Muscle layer of duodenum (tissue), 2 donors: ENCODE results near the gene GNPNAT1.
A peak's percentile ranks its signal among the peaks of the same experiment; 100 is the strongest.

Source experiments
- H3K27ac ChIP-seq: one replicate; pipeline ENCODE4 v1.7.0; 2013; ENCODE audit warnings: mild to moderate bottlenecking, low read length
- H3K27me3 ChIP-seq: one replicate; pipeline ENCODE4 v1.7.0; 2013; ENCODE audit warnings: low read depth, mild to moderate bottlenecking, control low read depth, low read length
- H3K36me3 ChIP-seq, 2 donors: one replicate each; pipeline ENCODE4 v1.7.0; 2013; ENCODE audit warnings: low read length in 2 of 2, control low read depth in 1 of 2, mild to moderate bottlenecking in 1 of 2; ENCODE audit not compliant: insufficient read depth in 2 of 2, control insufficient read depth in 1 of 2
- H3K4me1 ChIP-seq, 2 donors: one replicate each; pipeline ENCODE4 v1.7.0; 2013; ENCODE audit warnings: low read length in 2 of 2, mild to moderate bottlenecking in 2 of 2, control low read depth in 1 of 2, moderate library complexity in 1 of 2; ENCODE audit not compliant: insufficient read depth in 2 of 2, control insufficient read depth in 1 of 2
- H3K4me3 ChIP-seq, 2 donors: one replicate each; pipeline ENCODE4 v1.7.0; 2013; ENCODE audit warnings: low read length in 2 of 2, low read depth in 1 of 2, mild to moderate bottlenecking in 1 of 2
- H3K9me3 ChIP-seq, 2 donors: one replicate each; pipeline ENCODE4 v1.7.0; 2013; ENCODE audit warnings: low read length in 2 of 2, control low read depth in 1 of 2, mild to moderate bottlenecking in 1 of 2; ENCODE audit not compliant: control insufficient read depth in 1 of 2
- donor health status: healthy.

GNPNAT1 gene

DNA sequence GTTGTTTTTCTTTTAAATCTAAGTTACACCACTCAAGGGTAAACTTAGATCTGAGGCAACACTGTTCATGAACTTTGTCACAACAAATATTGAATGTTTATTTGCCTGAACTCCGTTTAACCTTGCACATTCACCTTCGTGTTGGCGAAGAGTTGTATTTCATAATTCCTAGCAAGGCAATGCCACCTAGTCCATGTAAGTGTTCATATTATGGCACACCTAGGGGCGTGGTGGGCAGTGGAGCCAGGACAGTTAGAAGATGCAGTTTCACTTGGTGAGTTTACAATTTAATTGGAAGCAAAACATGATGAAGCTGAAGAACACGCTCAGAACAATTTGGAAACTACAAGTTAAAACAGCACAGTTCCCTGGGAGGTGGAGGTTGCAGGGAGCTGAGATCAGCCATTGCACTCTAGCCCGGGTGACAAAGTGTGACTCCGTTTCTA, 30.4 kb upstream of the GNPNAT1 start:
- Histone ChIP-seq H3K27me3 (no peaks in the 10 kb centered on the region), H3K36me3 (no peaks in the 10 kb centered on the region), H3K4me1 (no peaks in the 10 kb centered on the region), H3K9me3 (no peaks in the 10 kb centered on the region), H3K27ac (no peak overlapping the region), H3K4me3 (no peak overlapping the region)

- Histone ChIP-seq H3K4me1 (no peaks in the 10 kb centered on the region), H3K27ac (no peak overlapping the region), H3K27me3 (no peaks in the 10 kb centered on the region), H3K9me3 (no peaks in the 10 kb centered on the region), H3K36me3 (no peaks in the 10 kb centered on the region), H3K4me3 (no peak overlapping the region)
Observed at GRCh38 chr14:52808101-52808500, 16.7 kb upstream of the GNPNAT1 start.

DNA sequence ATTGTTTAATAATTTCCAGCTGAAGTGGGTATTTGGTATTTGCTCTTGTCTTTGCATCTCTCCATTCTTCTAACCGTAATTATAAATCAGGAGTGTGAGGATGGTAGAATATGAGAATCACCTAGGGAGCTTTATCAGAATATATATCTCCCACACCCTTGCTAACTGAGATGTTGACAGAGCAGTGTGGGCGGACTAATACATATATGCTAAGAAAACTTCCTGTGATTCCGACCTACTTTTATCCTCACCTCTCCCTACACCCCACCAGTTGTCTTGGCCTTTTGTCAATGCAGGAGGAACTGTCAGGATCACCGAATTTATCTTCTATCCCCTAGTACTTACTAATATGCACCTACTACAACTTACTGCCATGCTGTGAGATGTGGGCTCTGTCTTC, 14.7 kb upstream of the GNPNAT1 start:
- Histone ChIP-seq H3K4me3 (no peak overlapping the region), H3K27ac (no peak overlapping the region), H3K36me3 (peaks cover 0 to 13% of the 10 kb centered on the region in 2 donors), H3K9me3 (no peaks in the 10 kb centered on the region), H3K27me3 (no peaks in the 10 kb centered on the region), H3K4me1 (peaks cover 0 to 3% of the 10 kb centered on the region in 2 donors)

- Histone ChIP-seq H3K9me3 (no peaks in the 10 kb centered on the region), H3K27me3 (no peaks in the 10 kb centered on the region), H3K4me1 (peaks cover 0 to 4% of the 10 kb centered on the region in 2 donors), H3K4me3 (no peak overlapping the region), H3K36me3 (peaks cover 0 to 16% of the 10 kb centered on the region in 2 donors), H3K27ac (no peak overlapping the region)
Observed at GRCh38 chr14:52802597-52802996, 11.2 kb upstream of the GNPNAT1 start.

DNA sequence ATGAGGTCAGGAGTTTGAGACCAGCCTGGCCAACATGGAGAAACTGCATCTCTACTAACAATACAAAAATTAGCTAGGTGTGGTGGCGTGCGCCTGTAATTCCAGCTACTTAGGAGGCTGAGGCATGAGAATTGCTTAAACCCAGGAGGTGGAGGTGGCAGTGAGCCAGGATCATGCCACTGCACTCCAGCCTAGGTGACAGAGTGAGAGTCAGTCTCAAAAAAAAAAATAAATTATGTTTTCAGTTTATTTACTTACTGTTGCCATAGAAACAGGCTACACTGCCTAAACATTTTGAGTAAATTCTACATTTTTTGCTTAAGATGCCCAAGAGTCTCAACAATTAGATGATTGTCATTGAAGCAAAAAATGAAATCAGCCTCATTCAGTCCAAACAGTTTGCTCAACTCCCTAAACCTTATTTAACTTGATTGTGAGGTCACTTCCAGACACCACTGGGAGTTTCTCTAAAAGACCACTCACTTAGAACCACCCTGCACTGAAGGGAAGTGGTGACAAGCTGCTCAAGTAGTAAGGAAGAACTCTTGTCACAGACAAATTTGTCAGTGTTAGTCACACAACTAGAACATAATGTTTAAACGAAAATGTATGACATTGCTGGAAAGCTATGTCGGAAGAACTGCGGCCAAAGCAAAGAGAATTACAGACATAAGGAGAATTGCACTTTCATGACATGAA, 9.8 kb upstream of the GNPNAT1 start:
- Histone ChIP-seq H3K9me3 (no peaks in the 10 kb centered on the region), H3K27me3 (no peaks in the 10 kb centered on the region), H3K27ac (peak overlapping the region; percentile 3), H3K4me3 (no peak overlapping the region), H3K4me1 (peaks cover 0 to 4% of the 10 kb centered on the region in 2 donors), H3K36me3 (peaks cover 0 to 16% of the 10 kb centered on the region in 2 donors)

GRCh38 chr14:52798826-52799225, 7.4 kb upstream of the GNPNAT1 start:
- peaks cover 0 to 16% of the 10 kb centered on the region in 2 donors for H3K36me3 ChIP-seq
- no peak overlapping the region for H3K4me3 ChIP-seq
- peaks cover 0 to 4% of the 10 kb centered on the region in 2 donors for H3K4me1 ChIP-seq
- no peak overlapping the region for H3K27ac ChIP-seq
- H3K9me3 ChIP-seq, result no peaks in the 10 kb centered on the region
- no peaks in the 10 kb centered on the region for H3K27me3 ChIP-seq

DNA sequence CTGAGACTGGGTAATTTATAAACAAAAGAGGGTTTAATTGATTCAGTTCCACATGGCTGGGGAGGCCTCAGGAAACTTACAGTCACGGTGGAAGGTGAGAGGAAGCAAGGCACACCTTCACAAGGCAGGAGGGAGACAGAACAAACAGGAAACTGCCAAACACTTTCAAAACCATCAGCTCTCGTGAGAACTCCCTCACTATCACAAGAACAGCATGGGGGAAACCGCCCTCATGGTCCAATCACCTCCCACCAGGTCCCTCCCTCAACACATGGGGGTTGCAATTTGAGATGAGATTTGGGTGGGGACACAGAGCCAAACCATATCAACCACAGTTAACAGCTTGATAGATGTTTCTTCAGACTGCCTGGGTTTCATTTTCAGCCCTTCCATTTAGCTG, 6.2 kb upstream of the GNPNAT1 start:
- H3K9me3 ChIP-seq, result no peaks in the 10 kb centered on the region
- peaks cover 0 to 16% of the 10 kb centered on the region in 2 donors for H3K36me3 ChIP-seq
- H3K27me3 ChIP-seq, result no peaks in the 10 kb centered on the region
- H3K4me1 ChIP-seq, result peaks cover 0 to 4% of the 10 kb centered on the region in 2 donors
- H3K4me3 ChIP-seq, result no peak overlapping the region
- H3K27ac ChIP-seq, result no peak overlapping the region

DNA sequence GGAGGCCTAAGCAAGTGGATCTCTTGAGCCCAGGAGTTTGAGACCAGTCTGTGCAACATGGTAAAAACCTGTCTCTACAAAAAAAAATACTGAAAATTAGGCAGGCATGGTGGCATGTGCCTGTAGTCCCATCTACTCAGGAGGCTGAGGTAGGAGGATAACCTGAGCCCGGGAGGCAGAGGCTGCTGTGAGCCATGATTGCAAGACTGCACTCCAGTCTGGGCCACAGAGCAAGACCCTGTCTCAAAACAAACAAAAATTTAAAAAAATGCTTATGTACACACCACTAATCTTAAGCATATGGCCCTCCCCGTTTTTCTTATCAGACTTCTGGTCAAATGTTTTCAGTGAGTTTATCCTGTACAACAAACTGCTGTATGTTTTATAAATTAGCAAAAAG, 1.7 kb upstream of the GNPNAT1 start:
- H3K36me3 ChIP-seq, result peaks cover 0 to 4% of the 10 kb centered on the region in 2 donors
- H3K4me3 ChIP-seq, result no peak overlapping the region
- no peaks in the 10 kb centered on the region for H3K27me3 ChIP-seq
- peaks cover 9 to 15% of the 10 kb centered on the region in 2 donors for H3K4me1 ChIP-seq
- H3K27ac ChIP-seq, result no peak overlapping the region
- no peaks in the 10 kb centered on the region for H3K9me3 ChIP-seq

DNA sequence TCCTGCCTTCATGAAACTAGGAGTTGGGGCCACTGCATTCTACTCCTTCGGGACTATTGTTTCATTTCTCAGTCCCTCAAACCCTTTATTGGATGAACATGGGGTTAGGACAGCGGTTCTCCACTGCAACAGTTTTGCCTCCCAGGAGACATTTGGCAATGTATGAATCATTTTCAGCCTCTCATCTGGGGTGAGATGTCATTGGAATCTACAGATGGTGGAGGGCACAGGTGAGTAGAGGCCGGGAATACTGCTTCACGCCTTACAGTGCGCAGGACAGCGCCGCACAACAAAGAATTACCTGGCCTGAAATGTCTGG, 649 bp upstream of the GNPNAT1 start:
- Histone ChIP-seq H3K27me3 (no peaks in the 10 kb centered on the region), H3K4me3 (peak overlapping the region; percentile 77 to 88)

DNA sequence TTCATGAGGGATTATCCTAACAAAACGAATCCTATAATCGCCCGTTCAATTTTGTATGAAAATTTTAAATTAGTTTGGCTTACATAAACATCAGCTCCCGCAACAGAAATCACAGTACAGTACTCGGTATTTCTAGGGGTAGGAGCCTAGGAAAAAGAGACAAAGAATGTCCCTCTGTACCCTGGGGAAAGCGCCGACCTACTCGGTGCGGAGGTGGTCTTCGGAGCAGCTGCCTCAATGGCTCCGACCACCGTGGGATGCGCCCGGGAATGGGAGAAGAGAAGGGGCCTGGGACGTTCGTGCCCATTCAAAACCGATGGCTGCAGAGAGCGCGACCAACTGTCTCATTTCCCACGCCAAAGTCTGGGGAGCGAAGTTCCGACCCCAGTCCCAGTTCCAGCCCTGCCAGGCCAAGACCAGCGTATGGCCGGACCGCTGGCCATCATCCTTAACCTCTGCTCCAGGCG, 618 bp downstream of the GNPNAT1 start:
- Histone ChIP-seq H3K4me3 (peak overlapping the region; percentile 88 to 91), H3K9me3 (no peaks in the 10 kb centered on the region), H3K27ac (peak overlapping the region; percentile 82), H3K4me1 (peaks cover 9 to 15% of the 10 kb centered on the region in 2 donors), H3K36me3 (peaks cover 0 to 4% of the 10 kb centered on the region in 2 donors), H3K27me3 (no peaks in the 10 kb centered on the region)

More for the DNA sequence above, 649 bp upstream of the GNPNAT1 start:
- Histone ChIP-seq H3K27ac (peak overlapping the region; percentile 91), H3K4me1 (peaks cover 9 to 15% of the 10 kb centered on the region in 2 donors), H3K36me3 (peaks cover 0 to 4% of the 10 kb centered on the region in 2 donors), H3K9me3 (no peaks in the 10 kb centered on the region)

DNA sequence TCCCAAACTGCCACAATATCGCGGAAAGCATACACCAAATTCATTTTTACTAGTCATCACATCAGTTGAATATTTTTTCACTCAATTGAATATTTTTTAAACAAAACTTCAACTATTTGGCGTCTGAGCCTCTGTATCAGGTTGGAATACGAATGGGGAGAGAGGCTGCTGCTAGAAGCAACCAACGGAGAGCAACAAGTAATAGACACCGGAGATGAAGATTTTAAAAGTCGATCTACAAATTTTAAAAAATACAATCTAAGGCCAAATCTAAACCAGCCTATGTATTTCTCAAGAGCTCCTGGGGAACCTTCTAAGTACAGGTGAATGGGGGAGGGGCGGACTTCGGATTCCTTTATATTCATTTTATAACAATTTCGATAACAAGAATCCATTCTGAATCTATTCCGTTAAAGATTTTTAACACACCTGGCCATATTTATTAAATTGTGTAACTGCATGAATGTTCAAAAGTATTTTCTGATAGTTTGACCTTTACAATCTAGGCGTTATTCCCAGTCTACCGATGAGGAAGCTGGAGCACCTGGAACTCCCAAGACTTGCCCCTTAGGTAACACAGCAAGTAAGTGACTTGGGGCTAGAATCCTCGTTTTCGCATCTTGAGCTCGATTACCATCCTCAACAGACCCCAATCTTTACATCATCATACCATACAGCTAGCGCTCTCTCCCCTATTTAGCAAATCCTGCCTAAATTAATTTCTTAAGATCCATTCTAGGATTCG, 1.2 kb downstream of the GNPNAT1 start:
- H3K27ac ChIP-seq, result peak overlapping the region; percentile 82
- peak overlapping the region; percentile 88 to 91 for H3K4me3 ChIP-seq
- H3K4me1 ChIP-seq, result peaks cover 9 to 15% of the 10 kb centered on the region in 2 donors
- no peaks in the 10 kb centered on the region for H3K27me3 ChIP-seq
- H3K9me3 ChIP-seq, result no peaks in the 10 kb centered on the region
- peaks cover 0 to 4% of the 10 kb centered on the region in 2 donors for H3K36me3 ChIP-seq
